ENCODE measurements around the gene SLC9A8. TPM values are rescaled to one million over a fixed set of nuclear protein-coding genes. Genes with fewer than 3 reads are reported as not detected.

The SLC9A8 gene
- total and polyA plus RNA-seq, 2 donors (not counting 1 experiment from before 2014, with no cell fraction given), result 17.8 to 29.7 TPM

GRCh38 chr20:49868538-49868937 is 55.9 kb downstream of the SLC9A8 start:
- no peak overlapping the region for H2AFZ ChIP-seq (ENCODE audit: insufficient read depth, low read depth, low read length, poor library complexity, severe bottlenecking)
- no peak for ATAC-seq (ENCODE audit: low read depth)
- Mint-ChIP-seq H3K27ac (no peak overlapping the region), H3K4me3 (no peak overlapping the region), H3K4me1 (peaks cover 6% of the 10 kb centered on the region), H3K27me3 (no peaks in the 10 kb centered on the region), H3K9me3 (ENCODE audit: insufficient read depth) (no peaks in the 10 kb centered on the region)
- no peak for TF ChIP-seq EZH2 (IDR thresholded peaks at IDR 0.05; ENCODE audit: borderline replicate concordance, insufficient read depth, low read depth, low read length, poor library complexity, severe bottlenecking)
- TF ChIP-seq, protein P1, sequence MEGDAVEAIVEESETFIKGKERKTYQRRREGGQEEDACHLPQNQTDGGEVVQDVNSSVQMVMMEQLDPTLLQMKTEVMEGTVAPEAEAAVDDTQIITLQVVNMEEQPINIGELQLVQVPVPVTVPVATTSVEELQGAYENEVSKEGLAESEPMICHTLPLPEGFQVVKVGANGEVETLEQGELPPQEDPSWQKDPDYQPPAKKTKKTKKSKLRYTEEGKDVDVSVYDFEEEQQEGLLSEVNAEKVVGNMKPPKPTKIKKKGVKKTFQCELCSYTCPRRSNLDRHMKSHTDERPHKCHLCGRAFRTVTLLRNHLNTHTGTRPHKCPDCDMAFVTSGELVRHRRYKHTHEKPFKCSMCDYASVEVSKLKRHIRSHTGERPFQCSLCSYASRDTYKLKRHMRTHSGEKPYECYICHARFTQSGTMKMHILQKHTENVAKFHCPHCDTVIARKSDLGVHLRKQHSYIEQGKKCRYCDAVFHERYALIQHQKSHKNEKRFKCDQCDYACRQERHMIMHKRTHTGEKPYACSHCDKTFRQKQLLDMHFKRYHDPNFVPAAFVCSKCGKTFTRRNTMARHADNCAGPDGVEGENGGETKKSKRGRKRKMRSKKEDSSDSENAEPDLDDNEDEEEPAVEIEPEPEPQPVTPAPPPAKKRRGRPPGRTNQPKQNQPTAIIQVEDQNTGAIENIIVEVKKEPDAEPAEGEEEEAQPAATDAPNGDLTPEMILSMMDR (IDR thresholded peaks at IDR 0.05), result no peak
- no CpG with 5 or more reads among the region's 3 CpGs for WGBS (ENCODE audit: insufficient coverage)
- H4K20me1 ChIP-seq (ENCODE audit: control insufficient read depth, insufficient read depth, low read length, poor library complexity, severe bottlenecking), result no peaks in the 10 kb centered on the region
- H3K27ac ChIP-seq (ENCODE audit: low read length in 2 of 2), result no peak overlapping the region
- H3K4me3 ChIP-seq (ENCODE audit: control extremely low read depth in 1 of 5, extremely low read depth in 1 of 5, insufficient read depth in 1 of 5, low read depth in 2 of 5, low read length in 4 of 5), result no peak overlapping the region
- no peak overlapping the region for H3K9ac ChIP-seq (ENCODE audit: low read length)
- no peak for DNase-seq
- intact Hi-C loops (cut with micrococcal nuclease), result no loop called here
- peaks cover 0 to 57% of the 10 kb centered on the region in 2 experiments for H3K36me3 ChIP-seq (replicated peaks in 1 of 2; ENCODE audit: control extremely low read depth in 1 of 2, control insufficient read depth in 1 of 2, extremely low read depth in 1 of 2, insufficient read depth in 2 of 2, low read length in 1 of 2)
- H3K27me3 ChIP-seq (replicated peaks in 1 of 4; ENCODE audit: control extremely low read depth in 1 of 4, control insufficient read depth in 3 of 4, insufficient read depth in 4 of 4, low read length in 3 of 4), result no peaks in the 10 kb centered on the region
- H3K4me2 ChIP-seq (replicated peaks; ENCODE audit: low read depth, low read length, poor library complexity, severe bottlenecking), result no peak overlapping the region
- H3K9me3 ChIP-seq (ENCODE audit: control extremely low read depth in 1 of 3, control insufficient read depth in 2 of 3, insufficient read depth in 1 of 3, low read length in 2 of 3), result no peaks in the 10 kb centered on the region
- H3K79me2 ChIP-seq (ENCODE audit: control insufficient read depth, insufficient read depth, low read length), result no peaks in the 10 kb centered on the region
- POLR2A ChIA-PET, result no interaction called here
- CTCF ChIA-PET, result no interaction called here
- H3K4me1 ChIP-seq (ENCODE audit: control insufficient read depth in 2 of 2, insufficient read depth in 2 of 2, low read length in 2 of 2), result no peaks in the 10 kb centered on the region

GRCh38 chr20:49868964-49869363 is 56.3 kb downstream of the SLC9A8 start:
- Histone ChIP-seq H3K4me1 (ENCODE audit: control insufficient read depth in 2 of 2, insufficient read depth in 2 of 2, low read length in 2 of 2) (no peaks in the 10 kb centered on the region), H3K27me3 (replicated peaks in 1 of 4; ENCODE audit: control extremely low read depth in 1 of 4, control insufficient read depth in 3 of 4, insufficient read depth in 4 of 4, low read length in 3 of 4) (no peaks in the 10 kb centered on the region), H3K27ac (ENCODE audit: low read length in 2 of 2) (no peak overlapping the region), H3K79me2 (ENCODE audit: control insufficient read depth, insufficient read depth, low read length) (no peaks in the 10 kb centered on the region), H4K20me1 (ENCODE audit: control insufficient read depth, insufficient read depth, low read length, poor library complexity, severe bottlenecking) (no peaks in the 10 kb centered on the region), H3K4me3 (ENCODE audit: control extremely low read depth in 1 of 5, extremely low read depth in 1 of 5, insufficient read depth in 1 of 5, low read depth in 2 of 5, low read length in 4 of 5) (no peak overlapping the region), H3K9ac (ENCODE audit: low read length) (no peak overlapping the region), H2AFZ (ENCODE audit: insufficient read depth, low read depth, low read length, poor library complexity, severe bottlenecking) (no peak overlapping the region), H3K4me2 (replicated peaks; ENCODE audit: low read depth, low read length, poor library complexity, severe bottlenecking) (no peak overlapping the region), H3K36me3 (replicated peaks in 1 of 2; ENCODE audit: control extremely low read depth in 1 of 2, control insufficient read depth in 1 of 2, extremely low read depth in 1 of 2, insufficient read depth in 2 of 2, low read length in 1 of 2) (peaks cover 0 to 58% of the 10 kb centered on the region in 2 experiments), H3K9me3 (ENCODE audit: control extremely low read depth in 1 of 3, control insufficient read depth in 2 of 3, insufficient read depth in 1 of 3, low read length in 2 of 3) (no peaks in the 10 kb centered on the region)
- no peak overlapping the region for H3K27ac Mint-ChIP-seq
- no peaks in the 10 kb centered on the region for H3K9me3 Mint-ChIP-seq (ENCODE audit: insufficient read depth)
- DNase-seq (no peak), ATAC-seq (ENCODE audit: low read depth) (no peak)
- H3K27me3 Mint-ChIP-seq, result no peaks in the 10 kb centered on the region
- CTCF ChIA-PET, result no interaction called here
- H3K4me3 Mint-ChIP-seq, result no peak overlapping the region
- intact Hi-C loops (cut with micrococcal nuclease), result no loop called here
- 100% methylated on average over 1 of the region's 5 CpGs for WGBS (ENCODE audit: insufficient coverage)
- peaks cover 6% of the 10 kb centered on the region for H3K4me1 Mint-ChIP-seq
- TF ChIP-seq, protein P1 (IDR thresholded peaks at IDR 0.05), result no peak
- no peak for TF ChIP-seq EZH2 (IDR thresholded peaks at IDR 0.05; ENCODE audit: borderline replicate concordance, insufficient read depth, low read depth, low read length, poor library complexity, severe bottlenecking)
- POLR2A ChIA-PET, result no interaction called here

Data from B cell (primary cell).